Liver (tissue), 3 donors: ENCODE measurements around the gene ZDHHC14.

Experiments
- ATF3 ChIP-seq: IDR thresholded peaks from 2 replicates; pipeline ENCODE4 v1.6.1; 2016; ENCODE audit warnings: antibody characterized with exemption
- CTCF ChIP-seq: fragments of 150-350 bp; IDR thresholded peaks from 2 replicates; pipeline ENCODE4 v1.5.1; 2017; ENCODE audit warnings: improper control_type of control experiment, low read depth, low read length; ENCODE audit not compliant: missing input control
- EGR1 ChIP-seq, 2 donors: IDR thresholded peaks; 2 replicates each; pipeline ENCODE4 v1.6.1; 2016 to 2018; ENCODE audit warnings: antibody characterized with exemption in 2 of 2, low read depth in 2 of 2
- TAF1 ChIP-seq: conservative IDR thresholded peaks from 2 replicates; pipeline ENCODE4 v1.6.1; 2016; ENCODE audit warnings: antibody characterized with exemption, mild to moderate bottlenecking
- ZBTB33 ChIP-seq: IDR thresholded peaks from 2 replicates; pipeline ENCODE4 v1.6.1; 2016; ENCODE audit warnings: antibody characterized with exemption
- donor health status: healthy.
- donor health status: healthy.

- TF ChIP-seq ZBTB33 (no peak), EGR1 (IDR thresholded peaks at IDR 0.05; ENCODE audit: low read depth in 2 of 2) (no peak), CTCF (no peak), TAF1 (no peak), ATF3 (no peak)
Observed at GRCh38 chr6:157493576-157493975, 112.6 kb downstream of the ZDHHC14 start.
